ENCODE measurements around the gene SPAG6. TPM values are rescaled to one million over a fixed set of nuclear protein-coding genes. Genes with fewer than 3 reads are reported as not detected.

The SPAG6 gene
- total and polyA plus RNA-seq, 2 experiments from 2014 or later, result 0.21 TPM; not detected in 1

GRCh38 chr10:22454634-22455033 lies 109.3 kb downstream of the SPAG6 start:
- Histone ChIP-seq H3K4me1 (ENCODE audit: insufficient read depth) (no peaks in the 10 kb centered on the region), H3K4me3 (no peak overlapping the region), H3K9me2 (ENCODE audit: insufficient read depth) (no peaks in the 10 kb centered on the region), H2AFZ (no peak overlapping the region), H3K4me2 (no peak overlapping the region), H4K20me1 (replicated peaks; ENCODE audit: insufficient read depth) (no peaks in the 10 kb centered on the region), H3K27ac (ENCODE audit: low read depth) (no peak overlapping the region), H3K36me3 (ENCODE audit: insufficient read depth) (no peaks in the 10 kb centered on the region), H3K27me3 (ENCODE audit: insufficient read depth) (no peaks in the 10 kb centered on the region), H3F3A (replicated peaks; ENCODE audit: low read depth) (no peaks in the 10 kb centered on the region), H3K79me2 (replicated peaks; ENCODE audit: insufficient read depth) (no peaks in the 10 kb centered on the region)
- Mint-ChIP-seq H3K27ac (no peak overlapping the region), H3K36me3 (ENCODE audit: low read depth) (no peaks in the 10 kb centered on the region), H3K9me3 (peaks cover 7% of the 10 kb centered on the region), H3K4me1 (no peaks in the 10 kb centered on the region; the same call in 2 of the 3 replicates), H3K4me3 (no peak overlapping the region), H3K27me3 (ENCODE audit: insufficient read depth, low read depth, poor library complexity) (peaks cover 4% of the 10 kb centered on the region)
- no peak for TF ChIP-seq STAT1 (IDR thresholded peaks at IDR 0.05; ENCODE audit: unreplicated experiment)
- no peak for TF ChIP-seq CREB1 (CRISPR knock-in tag; IDR thresholded peaks at IDR 0.05; ENCODE audit: low read depth)
- no peak for TF ChIP-seq EZH2phosphoT487 (IDR thresholded peaks at IDR 0.05; ENCODE audit: unreplicated experiment)
- no peak for TF ChIP-seq NANOG (IDR thresholded peaks at IDR 0.05; ENCODE audit: borderline replicate concordance)
- no peak for TF ChIP-seq ZNF114 (CRISPR knock-in tag; IDR thresholded peaks at IDR 0.05)
- no peak for TF ChIP-seq JUNB (IDR thresholded peaks at IDR 0.05; ENCODE audit: unreplicated experiment)
- TF ChIP-seq EZH2 (IDR thresholded peaks at IDR 0.05; ENCODE audit: low read depth, unreplicated experiment), result no peak
- TF ChIP-seq ETS1 (IDR thresholded peaks at IDR 0.05), result no peak
- TF ChIP-seq ZNF462 (CRISPR knock-in tag; IDR thresholded peaks at IDR 0.05), result no peak
- TF ChIP-seq CTCF (conservative IDR thresholded peaks at IDR 0.05; ENCODE audit: low read depth in 2 of 2), result no peak
- no peak for TF ChIP-seq ZNF331 (CRISPR knock-in tag; IDR thresholded peaks at IDR 0.05; ENCODE audit: low read depth)
- TF ChIP-seq POLR2AphosphoS5 (IDR thresholded peaks at IDR 0.05; ENCODE audit: low read depth), result no peak
- no peak for TF ChIP-seq REST (IDR thresholded peaks at IDR 0.05; ENCODE audit: unreplicated experiment)
- ATAC-seq (no peak), DNase-seq (ENCODE audit: low spot score) (no peak)
